ENCODE results near the gene CYB561.

- TF ChIP-seq CTCF (conservative IDR thresholded peaks at IDR 0.05; ENCODE audit: low read depth, low read length) (no peak), EZH2 (IDR thresholded peaks at IDR 0.05; ENCODE audit: low read length, unreplicated experiment) (no peak), EZH2phosphoT487 (IDR thresholded peaks at IDR 0.05; ENCODE audit: borderline replicate concordance, low read length) (no peak)
Measured at GRCh38 chr17:63442074-63442473, 4.0 kb downstream of the CYB561 start.
